GM12878 (cell line): ENCODE data around the gene RMND1. TPM values are rescaled to one million over a fixed set of nuclear protein-coding genes. Genes with fewer than 3 reads are reported as not detected.

Experiments
- ATAC-seq: fragments of 200-7000 bp; cut with Tn5 transposase; 3 replicates; pipeline ENCODE4 v1.9.1; 2020; ENCODE audit warnings: mild to moderate bottlenecking, moderate library complexity
- BruUV-seq: library from RNA; stranded (reverse); fragments of 400-500 nt; replicated peaks from 2 replicates; lab custom pipeline; 2021; lab: Mats Ljungman, UMichigan
- CTCF ChIA-PET: fragments of 300-600 bp; sonication (Branson Sonifier 250); formaldehyde crosslinking; extraction: SDS; loops from one replicate; lab custom pipeline; 2021; ENCODE audit warnings: inconsistent platforms; lab: Yijun Ruan, JAX
- POLR2A ChIA-PET: fragments of 350-600 bp; formaldehyde crosslinking; extraction: SDS; loops from one replicate; lab custom pipeline; 2021; ENCODE audit warnings: inconsistent platforms; lab: Charles Lee
- RAD21 ChIA-PET: fragments of 300-600 bp; sonication (Branson Sonifier 250); formaldehyde crosslinking; loops from one replicate; lab custom pipeline; 2023; ENCODE audit warnings: antibody characterized with exemption; ENCODE audit not compliant: unreplicated experiment; lab: Charles Lee
- SMC1A ChIA-PET: fragments of 300-600 bp; sonication (Branson Sonifier 250); formaldehyde crosslinking; loops from one replicate; lab custom pipeline; 2023; ENCODE audit not compliant: unreplicated experiment, uncharacterized antibody; lab: Charles Lee
- DNase-seq: peaks from one replicate; pipeline ENCODE4 v3.0.0-alpha.2; 2011; ENCODE audit warnings: low read depth, low spot score
- FAIRE-seq: peaks from 3 replicates; lab custom pipeline; 2011; peaks lifted over from hg19 to GRCh38; lab: Jason Lieb, UNC
- H2AFZ ChIP-seq: 2 replicates; pipeline ENCODE4 v1.6.0; 2011; ENCODE audit warnings: low read depth, low read length, control low read depth; ENCODE audit not compliant: control insufficient read depth
- H3K27ac ChIP-seq: 2 replicates; pipeline ENCODE4 v1.5.1; 2011; ENCODE audit warnings: control low read depth; ENCODE audit not compliant: control insufficient read depth, insufficient read depth
- H3K27me3 ChIP-seq, 2 experiments: replicated peaks in 1 of 2; 2 replicates each; pipeline versions ENCODE4 v1.6.0 to v1.6.1; 2011; ENCODE audit warnings: low read length in 1 of 2; ENCODE audit not compliant: control insufficient read depth in 2 of 2, insufficient read depth in 2 of 2
- H3K36me3 ChIP-seq, 2 experiments: 2 replicates each; pipeline ENCODE4 v1.5.1; 2011; ENCODE audit warnings: low read length in 1 of 2; ENCODE audit not compliant: control insufficient read depth in 2 of 2, insufficient read depth in 2 of 2
- H3K4me1 ChIP-seq: 2 replicates; pipeline ENCODE4 v1.6.1; 2011; ENCODE audit warnings: mild to moderate bottlenecking, low read length, moderate library complexity, mixed read lengths; ENCODE audit not compliant: control insufficient read depth, insufficient read depth
- H3K4me2 ChIP-seq: 2 replicates; pipeline ENCODE4 v1.6.0; 2011; ENCODE audit warnings: control low read depth; ENCODE audit not compliant: control insufficient read depth, insufficient read depth
- H3K4me3 ChIP-seq: fragments of 200-600 bp; sonication (generic); 2 replicates; pipeline ENCODE4 v1.5.1; 2016
- H3K79me2 ChIP-seq: 2 replicates; pipeline ENCODE4 v1.6.0; 2011; ENCODE audit warnings: low read length; ENCODE audit not compliant: control insufficient read depth, insufficient read depth
- H3K9ac ChIP-seq: 2 replicates; pipeline ENCODE4 v1.8.0; 2011; ENCODE audit warnings: low read length, control low read depth, mixed read lengths; ENCODE audit not compliant: control insufficient read depth, insufficient read depth
- H3K9me3 ChIP-seq: replicated peaks from 3 replicates; pipeline ENCODE4 v1.5.1; 2011; ENCODE audit warnings: mild to moderate bottlenecking, low read length; ENCODE audit not compliant: control insufficient read depth, insufficient read depth
- H4K20me1 ChIP-seq: 2 replicates; pipeline ENCODE4 v1.6.0; 2011; ENCODE audit not compliant: control insufficient read depth, insufficient read depth
- ASH2L ChIP-seq: fragments of 300-600, 200-600 bp; sonication (generic); IDR thresholded peaks from 2 replicates; pipeline ENCODE4 v1.6.1; 2017; ENCODE audit warnings: low read depth, mild to moderate bottlenecking, borderline replicate concordance
- BMI1 ChIP-seq: fragments of 450-650 bp; IDR thresholded peaks from 2 replicates; pipeline ENCODE4 v1.6.1; 2016; ENCODE audit warnings: mild to moderate bottlenecking, moderate library complexity, borderline replicate concordance
- CEBPB ChIP-seq, 2 experiments: fragments of 150-350 bp in 1 of 2; IDR thresholded peaks; 2 replicates each; pipeline ENCODE4 v1.6.1; 2012 to 2014; ENCODE audit warnings: low read depth in 2 of 2, low read length in 2 of 2, borderline replicate concordance in 1 of 2, inconsistent platforms in 1 of 2
- CHD4 ChIP-seq: fragments of 200-600 bp; sonication (generic); IDR thresholded peaks from 2 replicates; pipeline ENCODE4 v1.6.1; 2016; ENCODE audit warnings: mild to moderate bottlenecking
- CREB1 ChIP-seq: IDR thresholded peaks from 2 replicates; pipeline ENCODE4 v1.6.1; 2012; ENCODE audit warnings: low read depth, mild to moderate bottlenecking, inconsistent platforms
- HDAC6 ChIP-seq: fragments of 200-600 bp; sonication (generic); IDR thresholded peaks from one replicate; pipeline ENCODE4 v1.8.0; 2017; ENCODE audit warnings: antibody characterized with exemption; ENCODE audit not compliant: unreplicated experiment
- HDGF ChIP-seq: fragments of 450-650 bp; IDR thresholded peaks from 2 replicates; pipeline ENCODE4 v1.6.1; 2016; ENCODE audit warnings: antibody characterized with exemption
- JUNB ChIP-seq: IDR thresholded peaks from 2 replicates; pipeline ENCODE4 v1.6.1; 2016; ENCODE audit warnings: antibody characterized with exemption, mild to moderate bottlenecking
- MTA2 ChIP-seq: fragments of 450-650 bp; IDR thresholded peaks from 2 replicates; pipeline ENCODE4 v1.6.1; 2016; ENCODE audit warnings: low read depth, mild to moderate bottlenecking, moderate library complexity
- NFIC ChIP-seq: IDR thresholded peaks from 2 replicates; pipeline ENCODE4 v1.6.1; 2012; ENCODE audit warnings: low read depth, mild to moderate bottlenecking, inconsistent platforms, low read length, moderate library complexity
- NFYA ChIP-seq: IDR thresholded peaks from 2 replicates; pipeline ENCODE4 v1.6.1; 2011; ENCODE audit warnings: low read depth, mild to moderate bottlenecking, low read length, improper control_type of control experiment, borderline replicate concordance
- PML ChIP-seq: IDR thresholded peaks from 2 replicates; pipeline ENCODE4 v1.6.1; 2012; ENCODE audit warnings: low read length, inconsistent platforms
- SIN3A ChIP-seq: IDR thresholded peaks from 2 replicates; pipeline ENCODE4 v1.6.1; 2012; ENCODE audit warnings: low read depth, low read length, improper control_type of control experiment
- SMAD5 ChIP-seq: IDR thresholded peaks from 2 replicates; pipeline ENCODE4 v1.6.1; 2016; ENCODE audit warnings: antibody characterized with exemption, low read depth
- SUZ12 ChIP-seq: fragments of 200-600 bp; sonication (generic); IDR thresholded peaks from one replicate; pipeline ENCODE4 v1.6.1; 2018; ENCODE audit warnings: antibody characterized with exemption, mild to moderate bottlenecking; ENCODE audit not compliant: unreplicated experiment
- TARDBP ChIP-seq: IDR thresholded peaks from 2 replicates; pipeline ENCODE4 v1.6.1; 2016; ENCODE audit warnings: borderline replicate concordance
- ZNF24 ChIP-seq: fragments of 450-650 bp; IDR thresholded peaks from 2 replicates; pipeline ENCODE4 v1.6.1; 2017; ENCODE audit warnings: antibody characterized with exemption, mild to moderate bottlenecking
- ZNF384 ChIP-seq: IDR thresholded peaks from 2 replicates; pipeline ENCODE4 v1.6.1; 2012; ENCODE audit warnings: low read depth, mild to moderate bottlenecking, low read length, improper control_type of control experiment, borderline replicate concordance
- WGBS: methylation state at CpG from one replicate; pipeline ENCODE4 v1.1.6; 2016; ENCODE audit warnings: low lambda C conversion rate; ENCODE audit not compliant: insufficient replicate concordance, insufficient coverage; ENCODE audit errors: missing lambda C conversion rate; 5-methylcytosine and 5-hydroxymethylcytosine counted together
- in situ Hi-C: fragments of 300-500 bp; cut with MboI; formaldehyde crosslinking; loops from 9 replicates; pipeline ENCODE4 v1.14.3; 2018; ENCODE audit warnings: mixed read lengths
- intact Hi-C: fragments of 100-400 bp; cut with micrococcal nuclease; formaldehyde crosslinking; loops from one replicate; pipeline ENCODE4 v1.14.2; 2022; ENCODE audit not compliant: unreplicated experiment
- polyA plus RNA-seq, 11 experiments: library from polyadenylated mRNA; depleted of rRNA in 4 of 11; unstranded in 6 of 11; stranded (reverse) in 5 of 11; fragments of >200 nt; fragmentation: Nextera tagmentation in 4 of 11; fragmentation: Illumina TruSeq in 1 of 11; extraction: Ambion mirVana in 4 of 11; extraction: Trizol in 1 of 11; gene quantifications; 1 replicate in 1 of 11; 2 replicates in 10 of 11; pipeline versions ENCODE4 v1.2.1 to v1.2.3, GENCODE V29; 2011 to 2016; ENCODE audit warnings: inconsistent platforms in 2 of 11, missing spikeins in 2 of 11, low read depth in 1 of 11
- total RNA-seq, 4 experiments: library from RNA; depleted of rRNA in 3 of 4; stranded (reverse); fragments of >200 nt in 3 of 4; fragmentation: Illumina TruSeq in 1 of 4; extraction: Trizol in 1 of 4; gene quantifications; 2 replicates each; pipeline versions ENCODE4 v1.2.1 to v1.2.3, GENCODE V29; 2013 to 2021
- TF ChIP-seq, protein P1 (sequence below): fragments of 150-350 bp; IDR thresholded peaks from 2 replicates; pipeline ENCODE4 v1.6.1; 2014; ENCODE audit warnings: mild to moderate bottlenecking, low read depth, low read length

RMND1 gene
- total and polyA plus RNA-seq, 10 of the 15 experiments (the other 5 are each of a cell fraction or from before 2014, with no cell fraction given) = 15.9 to 34.5 (median 21.4) TPM

DNA sequence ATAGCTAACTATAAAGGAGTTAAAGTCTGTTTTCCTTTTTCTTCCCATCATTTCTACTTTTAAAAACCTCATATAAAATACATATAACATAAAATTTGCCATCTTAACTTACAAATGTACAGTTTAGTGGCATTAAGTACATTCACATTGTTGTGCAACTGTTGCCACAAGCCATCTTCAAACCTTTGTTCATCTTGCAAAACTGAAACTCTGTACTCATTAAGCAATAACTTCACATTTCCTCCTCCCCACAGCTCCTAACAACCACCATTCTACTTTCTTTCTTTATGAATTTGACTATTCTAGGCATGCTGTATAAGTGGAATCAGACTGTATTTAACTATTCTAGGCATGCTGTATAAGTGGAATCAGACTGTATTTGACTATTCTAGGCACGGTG is 46.4 kb upstream of the RMND1 start:
- H3K9me3 ChIP-seq = no peaks in the 10 kb centered on the region
- SMC1A ChIA-PET = interaction anchor here (0.6 to 1.0 kb wide), 2 partner anchors 16 to 1620 kb away, joined by 3 read pairs; no protein-coding TSS in a partner anchor
- no peak overlapping the region for H3K27ac ChIP-seq
- no peaks in the 10 kb centered on the region for H3K36me3 ChIP-seq
- WGBS = 76% methylated on average over 1 of the region's 1 CpG
- peak; percentile 18; the same call in 1 of the 2 replicates for TF ChIP-seq MTA2
- TF ChIP-seq CEBPB (IDR thresholded peaks at IDR 0.05; ENCODE audit: borderline replicate concordance in 1 of 2, low read depth in 2 of 2, low read length in 2 of 2) = 0 out of 4 replicates have a peak, but pooled peaks of 1 of the 2 experiments have one; percentile 22
- 0 out of 2 replicates have a peak, but pooled peaks have one; percentile 54 for TF ChIP-seq ZNF24
- no peak for TF ChIP-seq JUNB
- H2AFZ ChIP-seq = no peak overlapping the region
- BruUV-seq = no TSS peak
- no peaks in the 10 kb centered on the region for H4K20me1 ChIP-seq
- in situ Hi-C loops (no loop called here), intact Hi-C loops (no loop called here)
- H3K4me2 ChIP-seq = no peak overlapping the region
- FAIRE-seq = peak; percentile 66
- H3K4me1 ChIP-seq = peaks cover 2% of the 10 kb centered on the region
- peak; percentile 75 for ATAC-seq
- H3K4me3 ChIP-seq = no peak overlapping the region
- no peak overlapping the region for H3K9ac ChIP-seq
- no peaks in the 10 kb centered on the region for H3K79me2 ChIP-seq
- peaks cover 3 to 6% of the 10 kb centered on the region in 2 experiments; a peak in 3 of 4 replicates for H3K27me3 ChIP-seq
- RAD21 ChIA-PET = no interaction called here
- no peak for DNase-seq
- CTCF ChIA-PET = no interaction called here
- POLR2A ChIA-PET = no interaction called here

DNA sequence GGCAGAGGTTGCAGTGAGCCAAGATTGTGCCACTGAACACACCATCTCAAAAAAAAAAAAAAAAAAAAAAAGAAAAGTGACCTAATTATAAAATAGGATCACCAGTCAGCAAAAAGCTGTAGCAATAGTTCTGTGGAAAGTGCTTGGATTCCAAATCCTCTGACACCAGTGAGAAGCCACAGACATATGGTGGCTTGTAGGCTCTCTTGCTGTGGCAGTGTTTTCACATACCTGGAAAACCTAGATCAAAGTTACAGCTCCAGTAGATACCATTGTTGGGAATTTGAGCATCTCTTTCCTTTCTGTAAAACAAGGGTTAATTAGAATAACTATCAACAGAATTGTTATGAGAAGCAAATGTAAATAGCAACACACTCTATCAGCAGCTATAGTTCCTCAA is 46.0 kb upstream of the RMND1 start:
- no peak for DNase-seq
- intact Hi-C loops = no loop called here
- Histone ChIP-seq H3K9ac (no peak overlapping the region), H3K4me1 (peaks cover 2% of the 10 kb centered on the region), H3K4me3 (no peak overlapping the region), H3K79me2 (no peaks in the 10 kb centered on the region), H3K4me2 (no peak overlapping the region), H3K36me3 (no peaks in the 10 kb centered on the region), H4K20me1 (no peaks in the 10 kb centered on the region), H3K9me3 (no peaks in the 10 kb centered on the region), H3K27ac (no peak overlapping the region), H3K27me3 (peaks cover 3 to 6% of the 10 kb centered on the region in 2 experiments; a peak in 3 of 4 replicates), H2AFZ (no peak overlapping the region)
- in situ Hi-C loops = no loop called here
- ChIA-PET POLR2A (no interaction called here), CTCF (no interaction called here), SMC1A (interaction anchor here (0.6 to 1.0 kb wide), 2 partner anchors 16 to 1620 kb away, joined by 3 read pairs; no protein-coding TSS in a partner anchor), RAD21 (no interaction called here)
- TF ChIP-seq SMAD5 = no peak
- no peak for TF ChIP-seq PML
- no peak for TF ChIP-seq CREB1
- no peak for TF ChIP-seq SUZ12
- TF ChIP-seq NFIC = no peak
- TF ChIP-seq, protein P1, sequence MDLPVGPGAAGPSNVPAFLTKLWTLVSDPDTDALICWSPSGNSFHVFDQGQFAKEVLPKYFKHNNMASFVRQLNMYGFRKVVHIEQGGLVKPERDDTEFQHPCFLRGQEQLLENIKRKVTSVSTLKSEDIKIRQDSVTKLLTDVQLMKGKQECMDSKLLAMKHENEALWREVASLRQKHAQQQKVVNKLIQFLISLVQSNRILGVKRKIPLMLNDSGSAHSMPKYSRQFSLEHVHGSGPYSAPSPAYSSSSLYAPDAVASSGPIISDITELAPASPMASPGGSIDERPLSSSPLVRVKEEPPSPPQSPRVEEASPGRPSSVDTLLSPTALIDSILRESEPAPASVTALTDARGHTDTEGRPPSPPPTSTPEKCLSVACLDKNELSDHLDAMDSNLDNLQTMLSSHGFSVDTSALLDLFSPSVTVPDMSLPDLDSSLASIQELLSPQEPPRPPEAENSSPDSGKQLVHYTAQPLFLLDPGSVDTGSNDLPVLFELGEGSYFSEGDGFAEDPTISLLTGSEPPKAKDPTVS = no peak
- no peak for TF ChIP-seq SIN3A
- TF ChIP-seq JUNB = no peak
- no peak for TF ChIP-seq NFYA
- no peak for TF ChIP-seq HDGF
- no peak for TF ChIP-seq BMI1
- no peak for TF ChIP-seq TARDBP
- TF ChIP-seq CHD4 = no peak
- TF ChIP-seq ZNF384 = no peak
- TF ChIP-seq HDAC6 = no peak
- TF ChIP-seq ASH2L = no peak
- no peak for FAIRE-seq
- no TSS peak for BruUV-seq
- ATAC-seq = peak; percentile 32; the same call in 2 of the 3 replicates
